GM21786 (cell line): ENCODE results near the gene PARD3B.

ENCODE experiments used
- ATAC-seq: cut with Tn5 transposase; IDR thresholded peaks from one replicate; pipeline ENCODE4 v1.9.1; 2021; ENCODE audit not compliant: unreplicated experiment

Gene PARD3B

DNA sequence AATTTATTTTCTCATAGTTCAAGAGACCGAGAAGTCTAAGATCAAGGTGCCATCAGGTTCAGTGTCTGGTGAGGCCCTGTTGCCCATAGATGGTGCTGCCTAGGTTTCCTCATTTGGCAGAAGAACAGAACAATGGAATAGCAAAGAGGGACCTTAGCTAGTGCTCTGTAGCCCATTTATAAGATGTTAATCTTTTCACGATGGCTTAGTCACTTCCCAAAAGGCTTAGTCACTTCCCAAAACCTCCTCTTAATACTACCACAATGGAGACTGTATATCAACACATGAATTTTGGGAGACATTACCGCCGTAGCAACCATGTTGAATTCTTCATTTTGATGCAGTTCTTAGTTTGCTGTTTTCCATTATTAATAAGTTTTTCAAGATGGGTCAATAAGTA lies 890.7 kb downstream of the PARD3B start:
- no peak for ATAC-seq

- no peak for ATAC-seq
Observed at GRCh38 chr2:205438241-205438640, 893.0 kb downstream of the PARD3B start.

DNA sequence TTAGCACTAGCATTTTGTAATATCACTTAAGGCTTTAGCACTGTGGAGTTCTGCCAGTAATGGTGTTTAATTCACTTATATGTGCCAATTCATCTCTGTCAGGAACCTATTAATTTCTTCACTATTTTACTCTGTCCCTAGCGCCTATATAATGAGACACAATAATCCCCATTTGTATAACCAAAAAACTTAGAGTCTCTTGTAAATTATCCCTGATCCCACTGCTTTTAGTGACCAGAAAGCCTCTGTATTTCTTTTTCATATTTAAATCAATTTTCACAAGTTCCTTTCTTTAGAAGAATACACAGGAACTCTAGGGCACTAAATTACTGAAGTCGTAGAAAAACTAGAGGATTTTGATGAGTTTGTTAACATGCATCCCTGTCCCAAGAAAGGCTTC lies 894.3 kb downstream of the PARD3B start:
- no peak for ATAC-seq

DNA sequence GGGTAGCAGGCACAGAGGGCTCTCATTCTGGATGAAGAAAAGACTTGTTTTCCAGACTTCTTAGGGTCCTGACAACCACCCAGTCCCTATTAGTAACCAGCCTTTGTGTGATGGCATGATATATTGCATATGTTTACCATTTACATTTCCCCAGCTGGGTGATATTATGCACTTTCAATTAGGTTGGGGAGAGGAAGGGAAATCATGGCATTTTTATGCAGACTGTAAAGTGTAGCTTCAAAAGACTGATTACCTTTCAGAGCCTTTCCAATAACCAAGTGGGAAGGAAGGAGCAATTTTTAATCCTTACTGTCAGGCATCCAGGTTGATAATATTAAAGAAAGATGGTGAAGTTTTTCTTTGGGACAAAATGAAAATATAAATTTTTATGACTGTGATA lies 896.2 kb downstream of the PARD3B start:
- no peak for ATAC-seq

DNA sequence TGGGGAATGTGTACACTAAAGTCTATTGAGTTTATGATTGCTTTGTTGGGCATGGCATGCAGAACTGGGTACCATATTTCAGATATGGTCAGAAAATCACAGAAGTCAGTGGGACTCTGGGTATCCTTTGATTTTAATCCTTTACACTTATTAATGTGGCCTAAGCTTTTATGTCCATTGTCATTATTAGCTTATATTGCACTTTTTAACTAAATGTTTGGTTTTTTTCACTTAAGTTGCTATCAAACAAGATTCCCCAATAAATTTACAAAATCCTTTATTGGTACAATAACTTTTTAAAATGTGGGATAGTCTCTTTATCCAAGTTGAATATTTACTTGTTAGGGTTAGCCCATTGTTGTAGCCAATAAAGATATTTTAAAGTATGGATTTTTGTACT lies 902.9 kb downstream of the PARD3B start:
- ATAC-seq: no peak

DNA sequence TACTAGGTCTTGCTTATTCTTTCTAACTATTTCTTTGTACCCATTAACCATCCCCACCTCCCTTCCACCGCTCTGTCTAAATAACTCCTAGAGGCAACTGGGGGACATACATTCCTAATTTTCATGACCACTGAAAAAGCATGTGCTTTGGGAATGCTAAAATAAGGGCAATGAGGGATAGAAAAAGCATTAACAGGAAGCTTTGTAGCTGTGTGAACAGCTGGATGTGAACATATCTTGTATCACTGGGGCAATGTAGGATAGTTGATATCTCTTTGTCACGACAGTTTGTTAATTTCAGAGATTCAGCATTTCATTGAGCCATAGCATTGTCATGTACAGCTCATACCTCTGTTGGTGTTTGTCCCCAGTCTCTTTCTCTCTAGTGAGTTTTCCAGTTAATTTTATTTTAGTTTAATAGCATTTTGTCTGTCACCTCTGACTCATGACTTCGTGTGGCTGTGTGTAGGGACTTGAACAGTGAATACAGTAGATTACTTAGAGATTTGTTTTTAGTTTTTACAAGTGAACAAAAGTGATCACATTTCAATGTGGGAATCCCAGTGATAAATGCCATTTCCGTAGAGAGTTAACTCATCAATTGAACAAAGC lies 906.7 kb downstream of the PARD3B start:
- no peak for ATAC-seq

- no peak for ATAC-seq
Observed at GRCh38 chr2:205453202-205453601, 907.9 kb downstream of the PARD3B start.

DNA sequence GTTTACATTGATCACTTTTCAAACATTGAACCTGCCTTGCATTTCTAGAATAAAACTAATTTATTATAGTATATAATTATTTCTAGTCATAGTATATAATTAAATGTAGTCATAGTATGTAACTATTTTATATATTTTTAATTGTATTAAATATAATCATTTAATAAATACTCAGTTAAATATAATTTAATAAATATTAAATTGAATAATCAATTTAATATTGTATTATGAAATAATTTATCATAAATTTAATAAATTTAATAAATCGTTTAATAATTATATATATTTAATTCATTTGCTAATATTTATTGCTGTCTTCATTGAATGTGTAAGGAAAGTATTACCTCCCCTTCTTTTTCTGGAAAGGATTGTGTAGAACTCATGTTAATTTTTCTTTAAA lies 911.4 kb downstream of the PARD3B start:
- ATAC-seq: no peak

DNA sequence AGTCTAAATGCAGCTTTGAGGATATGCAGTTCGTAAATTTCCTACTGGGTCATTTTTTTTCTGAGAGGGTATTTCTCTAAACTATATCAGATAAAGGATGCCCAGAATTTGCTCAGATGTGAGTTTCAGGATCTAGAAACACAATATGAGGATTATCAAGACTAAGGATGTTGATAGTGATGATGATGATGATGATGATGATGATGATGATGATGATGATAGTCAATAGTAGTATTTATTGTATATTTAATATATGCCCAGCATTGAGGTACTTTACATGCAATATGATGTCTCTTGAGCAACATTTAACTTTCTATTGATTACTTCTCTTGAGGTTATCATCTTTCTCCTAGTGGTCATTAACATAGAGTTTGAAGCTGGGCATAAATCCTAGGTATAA lies 914.9 kb downstream of the PARD3B start:
- ATAC-seq: no peak

DNA sequence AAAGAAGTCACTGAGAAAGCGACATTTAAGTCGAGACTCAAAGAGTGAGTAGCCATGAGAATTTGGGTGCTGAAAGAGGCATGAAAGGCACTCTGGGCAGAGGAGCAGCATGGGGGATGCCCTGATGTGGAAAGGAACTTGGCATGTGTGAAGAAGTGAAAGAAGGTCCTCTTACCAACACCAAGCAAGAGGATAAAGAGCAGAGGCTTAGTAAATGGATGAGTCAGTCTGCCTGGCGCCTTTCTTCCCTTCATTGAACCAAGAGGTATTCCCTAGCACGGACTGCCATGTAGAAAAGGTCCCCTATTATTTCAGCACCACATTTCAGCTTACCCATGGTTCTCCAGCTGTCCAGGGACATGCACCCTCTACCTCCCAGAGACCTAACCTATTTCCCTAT lies 915.9 kb downstream of the PARD3B start:
- no peak for ATAC-seq

DNA sequence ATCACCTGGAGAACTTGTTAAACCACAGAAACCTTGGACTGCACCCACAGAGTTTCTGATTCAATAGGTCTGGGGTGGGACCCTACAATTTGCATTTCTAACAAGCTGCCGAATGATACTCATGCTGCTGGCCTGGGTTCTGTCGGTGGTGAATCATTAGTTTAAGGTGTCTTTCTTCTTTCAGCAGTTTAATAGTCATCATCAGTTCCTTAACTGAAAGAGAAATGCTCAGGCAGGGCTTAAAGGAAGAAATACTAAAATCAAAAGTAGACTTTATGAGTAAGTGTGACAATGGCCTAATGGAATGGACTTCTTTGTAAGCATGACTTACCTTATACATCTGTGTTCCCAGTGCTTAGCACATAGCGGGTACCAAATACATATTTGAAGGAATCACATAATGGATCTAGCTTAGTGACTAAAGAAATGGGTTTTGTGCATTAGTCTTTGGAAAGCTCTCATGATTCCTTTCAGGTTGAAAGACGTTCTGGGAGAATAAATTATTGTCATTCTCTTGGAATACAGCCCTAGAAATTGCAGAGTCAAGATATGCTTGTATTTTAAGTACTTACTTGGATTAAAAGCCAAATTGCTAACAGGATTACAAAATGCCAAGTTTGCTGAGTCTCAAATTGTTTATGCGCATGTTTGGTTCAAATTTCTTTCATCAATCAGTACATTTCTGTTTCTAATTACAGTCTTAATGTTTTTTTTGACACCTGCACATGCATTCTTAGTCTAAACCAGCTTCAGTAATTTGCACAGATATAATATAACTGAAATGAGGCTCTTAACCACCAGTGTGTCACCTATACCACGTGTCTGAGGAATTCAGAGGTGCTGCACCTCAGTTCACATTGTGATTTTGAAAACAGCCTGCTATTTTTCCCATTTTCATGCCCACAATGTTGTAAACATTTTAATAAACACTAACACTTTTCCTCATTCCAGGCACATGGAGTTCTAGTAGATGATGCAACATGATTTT lies 916.7 kb downstream of the PARD3B start:
- no peak for ATAC-seq

- ATAC-seq: no peak
Observed at GRCh38 chr2:205462681-205463345, 917.5 kb downstream of the PARD3B start.

DNA sequence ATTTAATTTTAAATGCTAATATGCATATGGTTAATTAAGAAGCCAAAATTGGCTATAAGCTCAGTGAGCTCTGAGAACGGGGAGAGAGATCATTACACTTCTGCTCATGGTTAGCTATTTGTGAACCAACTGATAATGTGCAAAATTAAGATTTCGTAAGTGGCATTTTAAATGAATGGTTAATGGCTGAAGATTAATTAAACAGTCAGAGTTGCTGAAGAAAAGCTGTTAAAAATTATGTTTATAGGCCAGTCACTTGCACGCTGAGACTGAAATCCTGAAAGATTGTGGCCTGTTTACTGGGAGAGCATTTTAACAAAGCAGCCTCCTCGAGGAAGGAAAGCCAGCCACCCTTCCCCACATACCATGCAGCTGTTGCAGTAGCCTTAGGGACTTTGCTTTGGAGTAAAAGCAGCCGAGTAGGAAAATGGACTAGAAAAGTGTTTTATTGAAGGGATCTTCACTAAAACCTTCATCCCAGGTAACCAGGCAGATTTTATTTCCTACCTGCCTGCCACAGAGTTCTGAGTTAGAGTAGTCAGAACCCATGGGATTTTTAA lies 918.3 kb downstream of the PARD3B start:
- no peak for ATAC-seq

DNA sequence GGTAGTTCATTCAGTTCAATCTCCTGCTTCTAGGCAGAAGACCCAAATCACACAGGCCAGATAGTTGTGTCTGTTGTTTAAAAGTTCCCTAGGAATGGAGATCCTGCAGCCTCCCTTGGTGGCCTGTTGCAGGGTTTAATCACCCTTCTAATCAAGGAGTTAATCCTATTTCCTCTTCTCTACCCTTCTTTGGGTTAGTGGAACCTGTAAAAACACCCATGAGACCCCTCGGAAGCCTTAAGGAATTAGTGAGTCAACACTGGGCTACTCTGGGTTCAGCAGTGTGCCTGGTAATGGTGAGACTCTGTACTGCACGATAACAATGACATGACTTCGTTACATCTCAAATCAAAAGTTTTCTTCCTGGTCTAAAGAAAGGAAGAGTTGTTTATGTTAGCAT lies 919.4 kb downstream of the PARD3B start:
- no peak for ATAC-seq

- ATAC-seq: no peak
Observed at GRCh38 chr2:205465791-205466190, 920.5 kb downstream of the PARD3B start.

DNA sequence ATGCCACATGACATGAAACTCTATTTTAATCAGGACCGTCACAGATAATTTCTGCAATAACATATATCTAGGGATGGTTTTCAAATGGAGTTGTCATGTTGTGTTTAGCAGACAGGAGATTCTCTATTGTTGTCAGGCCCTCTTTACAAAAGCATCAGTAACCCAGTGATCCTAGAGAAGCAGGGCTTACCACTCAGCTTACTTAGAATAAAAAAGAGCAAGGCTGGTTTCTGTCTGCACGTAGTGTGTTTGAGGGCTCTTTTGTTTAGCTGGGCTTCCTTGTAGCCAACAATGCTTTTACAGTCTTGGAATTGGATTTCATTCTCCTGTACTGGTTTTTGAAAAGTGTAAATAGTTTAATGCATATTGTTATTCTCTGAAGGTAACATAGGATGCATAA lies 926.5 kb downstream of the PARD3B start:
- no peak for ATAC-seq

- no peak for ATAC-seq
Observed at GRCh38 chr2:205473791-205474190, 928.5 kb downstream of the PARD3B start.

- ATAC-seq: no peak
Observed at GRCh38 chr2:205474741-205475415, 929.6 kb downstream of the PARD3B start.

GRCh38 chr2:205475416-205475768 lies 930.1 kb downstream of the PARD3B start:
- ATAC-seq: no peak

- ATAC-seq: no peak
Observed at GRCh38 chr2:205477016-205477705, 931.9 kb downstream of the PARD3B start.
